Fibroblast of lung (primary cell): ENCODE results near the gene CGB5. TPM values are rescaled to one million over a fixed set of nuclear protein-coding genes. Genes with fewer than 3 reads are reported as not detected.

Experiments used
- DNase-seq, 2 donors: peaks; one replicate each; pipeline versions ENCODE4 v3.0.0 to v3.0.0-alpha.2; 2010; ENCODE audit warnings: low read depth in 2 of 2
- H2AFZ ChIP-seq: 2 replicates; pipeline ENCODE4 v1.5.1; 2012; ENCODE audit warnings: low read length, control low read depth, inconsistent platforms
- H3K27ac ChIP-seq: 2 replicates; pipeline ENCODE4 v1.5.1; 2011; ENCODE audit warnings: low read length, control low read depth; ENCODE audit not compliant: insufficient read depth
- H3K27me3 ChIP-seq: 2 replicates; pipeline ENCODE4 v1.5.1; 2011; ENCODE audit warnings: mild to moderate bottlenecking, low read length; ENCODE audit not compliant: control insufficient read depth, insufficient read depth
- H3K36me3 ChIP-seq: 2 replicates; pipeline ENCODE4 v1.5.1; 2011; ENCODE audit warnings: low read length; ENCODE audit not compliant: control insufficient read depth, insufficient read depth
- H3K4me1 ChIP-seq: 2 replicates; pipeline ENCODE4 v1.5.1; 2011; ENCODE audit warnings: low read length; ENCODE audit not compliant: control insufficient read depth, insufficient read depth; ENCODE audit errors: extremely low read depth
- H3K4me2 ChIP-seq: 2 replicates; pipeline ENCODE4 v1.5.1; 2011; ENCODE audit warnings: low read length, control low read depth; ENCODE audit not compliant: insufficient read depth; ENCODE audit errors: extremely low read depth
- H3K4me3 ChIP-seq, 4 experiments: fragments of 200-600 bp in 1 of 4; sonication (generic) in 1 of 4; replicated peaks in 1 of 4; 2 replicates each; pipeline ENCODE4 v1.5.1; 2011 to 2016; ENCODE audit warnings: low read length in 4 of 4, low read depth in 3 of 4, mild to moderate bottlenecking in 3 of 4, control low read depth in 2 of 4, inconsistent platforms in 1 of 4, mixed read lengths in 1 of 4; ENCODE audit not compliant: insufficient read depth in 1 of 4; ENCODE audit errors: control extremely low read depth in 1 of 4
- H3K79me2 ChIP-seq: 2 replicates; pipeline ENCODE4 v1.5.1; 2012; ENCODE audit warnings: mild to moderate bottlenecking, low read length, inconsistent platforms; ENCODE audit not compliant: control insufficient read depth, insufficient read depth
- H3K9ac ChIP-seq: 2 replicates; pipeline ENCODE4 v1.5.1; 2011; ENCODE audit warnings: mild to moderate bottlenecking, low read length, control low read depth; ENCODE audit not compliant: insufficient read depth
- H3K9me3 ChIP-seq: 2 replicates; pipeline ENCODE4 v1.5.1; 2012; ENCODE audit warnings: low read depth, low read length; ENCODE audit not compliant: control insufficient read depth, insufficient read depth
- H4K20me1 ChIP-seq: 2 replicates; pipeline ENCODE4 v1.5.1; 2011; ENCODE audit warnings: low read length; ENCODE audit not compliant: control insufficient read depth, insufficient read depth; ENCODE audit errors: extremely low read depth
- EZH2 ChIP-seq: IDR thresholded peaks from 2 replicates; pipeline ENCODE4 v1.5.1; 2012; ENCODE audit warnings: low read length, control low read depth, mild to moderate bottlenecking; ENCODE audit errors: missing control alignments
- polyA plus RNA-seq, 2 donors: library from polyadenylated mRNA; depleted of rRNA in 1 of 2; stranded (reverse) in 1 of 2; unstranded in 1 of 2; fragments of >200 nt; gene quantifications; 2 replicates each; pipeline ENCODE4 v1.2.1, GENCODE V29; 2011 to 2012; ENCODE audit warnings: missing spikeins in 1 of 2
- total RNA-seq: library from RNA; depleted of rRNA; stranded (reverse); fragments of >200 nt; gene quantifications from 2 replicates; pipeline ENCODE4 v1.2.1, GENCODE V29; 2014
- TF ChIP-seq, protein P1 (sequence below), 2 donors: IDR thresholded peaks in 1 of 2; conservative IDR thresholded peaks in 1 of 2; 1 replicate in 1 of 2; 2 replicates in 1 of 2; pipeline ENCODE4 v1.5.1; 2011 to 2012; ENCODE audit warnings: low read length in 2 of 2, control low read depth in 1 of 2, inconsistent platforms in 1 of 2, low read depth in 1 of 2, mild to moderate bottlenecking in 1 of 2

CGB5 gene
- total and polyA plus RNA-seq, 2 donors (not counting 1 experiment from before 2014, with no cell fraction given) = not detected

- Histone ChIP-seq H3K4me3 (no peak overlapping the region), H3K9me3 (no peaks in the 10 kb centered on the region), H3K27me3 (no peaks in the 10 kb centered on the region), H3K36me3 (peaks cover 7% of the 10 kb centered on the region), H2AFZ (no peak overlapping the region), H3K79me2 (peaks cover 31% of the 10 kb centered on the region), H3K27ac (no peak overlapping the region), H3K4me2 (no peak overlapping the region), H3K9ac (no peak overlapping the region), H4K20me1 (no peaks in the 10 kb centered on the region), H3K4me1 (peaks cover 5% of the 10 kb centered on the region)
- DNase-seq = peak; percentile 62 to 64
- TF ChIP-seq EZH2 = no peak
- TF ChIP-seq, protein P1, sequence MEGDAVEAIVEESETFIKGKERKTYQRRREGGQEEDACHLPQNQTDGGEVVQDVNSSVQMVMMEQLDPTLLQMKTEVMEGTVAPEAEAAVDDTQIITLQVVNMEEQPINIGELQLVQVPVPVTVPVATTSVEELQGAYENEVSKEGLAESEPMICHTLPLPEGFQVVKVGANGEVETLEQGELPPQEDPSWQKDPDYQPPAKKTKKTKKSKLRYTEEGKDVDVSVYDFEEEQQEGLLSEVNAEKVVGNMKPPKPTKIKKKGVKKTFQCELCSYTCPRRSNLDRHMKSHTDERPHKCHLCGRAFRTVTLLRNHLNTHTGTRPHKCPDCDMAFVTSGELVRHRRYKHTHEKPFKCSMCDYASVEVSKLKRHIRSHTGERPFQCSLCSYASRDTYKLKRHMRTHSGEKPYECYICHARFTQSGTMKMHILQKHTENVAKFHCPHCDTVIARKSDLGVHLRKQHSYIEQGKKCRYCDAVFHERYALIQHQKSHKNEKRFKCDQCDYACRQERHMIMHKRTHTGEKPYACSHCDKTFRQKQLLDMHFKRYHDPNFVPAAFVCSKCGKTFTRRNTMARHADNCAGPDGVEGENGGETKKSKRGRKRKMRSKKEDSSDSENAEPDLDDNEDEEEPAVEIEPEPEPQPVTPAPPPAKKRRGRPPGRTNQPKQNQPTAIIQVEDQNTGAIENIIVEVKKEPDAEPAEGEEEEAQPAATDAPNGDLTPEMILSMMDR (conservative IDR thresholded peaks at IDR 0.05 in 1 of 2, IDR thresholded peaks at IDR 0.05 in 1 of 2; ENCODE audit: low read depth in 1 of 2, low read length in 2 of 2) = peak; percentile 61 to 85
Observed at GRCh38 chr19:48999481-49000325, 43.9 kb upstream of the CGB5 start.

GRCh38 chr19:49004133-49004532 lies 39.5 kb upstream of the CGB5 start:
- Histone ChIP-seq H3K27me3 (no peaks in the 10 kb centered on the region), H3K9me3 (no peaks in the 10 kb centered on the region), H3K4me3 (no peak overlapping the region), H3K27ac (no peak overlapping the region), H3K4me1 (no peaks in the 10 kb centered on the region), H3K9ac (no peak overlapping the region), H3K79me2 (peaks cover 3% of the 10 kb centered on the region), H3K4me2 (no peak overlapping the region), H4K20me1 (no peaks in the 10 kb centered on the region), H2AFZ (no peak overlapping the region), H3K36me3 (peaks cover 23% of the 10 kb centered on the region)
- TF ChIP-seq, protein P1 (conservative IDR thresholded peaks at IDR 0.05 in 1 of 2, IDR thresholded peaks at IDR 0.05 in 1 of 2; ENCODE audit: low read depth in 1 of 2, low read length in 2 of 2) = no peak
- no peak for TF ChIP-seq EZH2
- no peak for DNase-seq

GRCh38 chr19:49004964-49005614 lies 38.6 kb upstream of the CGB5 start:
- TF ChIP-seq, protein P1 (conservative IDR thresholded peaks at IDR 0.05 in 1 of 2, IDR thresholded peaks at IDR 0.05 in 1 of 2; ENCODE audit: low read depth in 1 of 2, low read length in 2 of 2) = no peak
- TF ChIP-seq EZH2 = no peak
- Histone ChIP-seq H3K27ac (no peak overlapping the region), H3K36me3 (peaks cover 27% of the 10 kb centered on the region), H2AFZ (no peak overlapping the region), H3K4me2 (no peak overlapping the region), H3K4me1 (no peaks in the 10 kb centered on the region), H3K79me2 (no peaks in the 10 kb centered on the region), H3K27me3 (no peaks in the 10 kb centered on the region), H3K9ac (no peak overlapping the region), H3K4me3 (no peak overlapping the region), H4K20me1 (no peaks in the 10 kb centered on the region), H3K9me3 (no peaks in the 10 kb centered on the region)
- no peak for DNase-seq
